ENCODE results near the gene RAPGEF3. TPM values are rescaled to one million over a fixed set of nuclear protein-coding genes. Genes with fewer than 3 reads are reported as not detected.

RAPGEF3 gene
- total RNA-seq, 1 donor from 2014 or later = 4.9 TPM

GRCh38 chr12:47707355-47707754 lies 51.3 kb downstream of the RAPGEF3 start:
- Mint-ChIP-seq H3K9me3 (no peaks in the 10 kb centered on the region), H3K36me3 (no peaks in the 10 kb centered on the region), H3K4me3 (peak overlapping the region; percentile 29), H3K4me1 (ENCODE audit: unreplicated experiment) (peaks cover 22% of the 10 kb centered on the region), H3K27me3 (no peaks in the 10 kb centered on the region), H3K27ac (no peak overlapping the region)
- DNase-seq (ENCODE audit: extremely low spot score, unreplicated experiment) = no peak
- TF ChIP-seq, protein P1, sequence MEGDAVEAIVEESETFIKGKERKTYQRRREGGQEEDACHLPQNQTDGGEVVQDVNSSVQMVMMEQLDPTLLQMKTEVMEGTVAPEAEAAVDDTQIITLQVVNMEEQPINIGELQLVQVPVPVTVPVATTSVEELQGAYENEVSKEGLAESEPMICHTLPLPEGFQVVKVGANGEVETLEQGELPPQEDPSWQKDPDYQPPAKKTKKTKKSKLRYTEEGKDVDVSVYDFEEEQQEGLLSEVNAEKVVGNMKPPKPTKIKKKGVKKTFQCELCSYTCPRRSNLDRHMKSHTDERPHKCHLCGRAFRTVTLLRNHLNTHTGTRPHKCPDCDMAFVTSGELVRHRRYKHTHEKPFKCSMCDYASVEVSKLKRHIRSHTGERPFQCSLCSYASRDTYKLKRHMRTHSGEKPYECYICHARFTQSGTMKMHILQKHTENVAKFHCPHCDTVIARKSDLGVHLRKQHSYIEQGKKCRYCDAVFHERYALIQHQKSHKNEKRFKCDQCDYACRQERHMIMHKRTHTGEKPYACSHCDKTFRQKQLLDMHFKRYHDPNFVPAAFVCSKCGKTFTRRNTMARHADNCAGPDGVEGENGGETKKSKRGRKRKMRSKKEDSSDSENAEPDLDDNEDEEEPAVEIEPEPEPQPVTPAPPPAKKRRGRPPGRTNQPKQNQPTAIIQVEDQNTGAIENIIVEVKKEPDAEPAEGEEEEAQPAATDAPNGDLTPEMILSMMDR (conservative IDR thresholded peaks at IDR 0.05) = no peak

DNA sequence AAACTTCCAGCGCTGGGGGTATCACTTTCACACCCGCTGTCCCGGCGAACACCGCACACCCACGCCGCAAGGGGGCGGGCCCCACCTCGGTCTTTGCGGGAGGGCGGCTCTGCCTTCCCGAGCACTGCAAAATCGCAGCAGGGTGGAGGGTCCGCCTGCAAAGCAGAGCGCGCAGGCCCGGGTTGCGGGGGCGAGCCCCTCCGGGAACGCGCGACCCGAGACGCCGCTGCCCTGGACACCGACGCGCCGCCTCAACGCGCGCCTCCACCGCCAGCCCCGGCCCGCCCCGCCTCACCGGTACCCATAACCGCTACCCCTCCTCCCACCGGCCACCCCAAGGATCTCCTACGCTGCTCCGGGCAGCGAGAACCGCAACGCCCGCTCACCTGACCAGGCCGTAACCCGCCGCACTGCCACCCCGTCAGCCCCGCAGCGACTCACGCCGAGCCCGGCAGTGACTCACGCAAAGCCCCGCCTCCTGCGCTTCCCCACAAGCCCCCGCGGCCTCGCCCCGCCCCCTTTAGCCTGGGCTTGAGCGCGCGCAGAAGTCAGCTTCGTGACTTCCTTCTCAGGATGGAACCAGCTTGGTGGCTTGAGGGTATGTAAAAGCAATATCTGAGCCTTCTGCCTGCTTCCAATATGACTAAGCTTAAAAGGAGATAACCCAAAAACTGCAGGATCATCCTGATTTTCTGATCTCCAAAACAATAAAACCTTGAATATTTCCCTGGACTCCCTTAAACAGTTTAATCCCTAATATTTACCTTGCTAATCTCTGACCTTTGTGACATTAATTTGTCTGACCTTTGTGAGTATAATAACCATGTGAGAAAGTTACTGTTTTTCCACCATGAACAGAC lies 52.9 kb downstream of the RAPGEF3 start, which contains the start of gene RPAP3:
TSS of gene RPAP3 (minus strand) at position 465 of the 860 bp plus-strand sequence. CDS start 3,190 bp downstream, outside the sequence.
- peak within 1 kb of the TSS; percentile 87 for H3K4me3 Mint-ChIP-seq
- no peaks in the 10 kb centered on the region for H3K9me3 Mint-ChIP-seq
- H3K27me3 Mint-ChIP-seq = no peaks in the 10 kb centered on the region
- peaks cover 1% of the 10 kb centered on the region for H3K36me3 Mint-ChIP-seq
- DNase-seq (ENCODE audit: extremely low spot score, unreplicated experiment) = peak; percentile 96
- H3K27ac Mint-ChIP-seq = peak within 1 kb of the TSS; percentile 89
- TF ChIP-seq, protein P1 (conservative IDR thresholded peaks at IDR 0.05) = peak; percentile 84
- peaks cover 22% of the 10 kb centered on the region for H3K4me1 Mint-ChIP-seq (ENCODE audit: unreplicated experiment)

- TF ChIP-seq, protein P1 (conservative IDR thresholded peaks at IDR 0.05) = no peak
- Mint-ChIP-seq H3K9me3 (no peaks in the 10 kb centered on the region), H3K4me3 (peak overlapping the region; percentile 87), H3K27ac (peak overlapping the region; percentile 66), H3K4me1 (ENCODE audit: unreplicated experiment) (peaks cover 22% of the 10 kb centered on the region), H3K36me3 (peaks cover 7% of the 10 kb centered on the region), H3K27me3 (no peaks in the 10 kb centered on the region)
- DNase-seq (ENCODE audit: extremely low spot score, unreplicated experiment) = no peak
Observed at GRCh38 chr12:47705229-47705565, 53.5 kb downstream of the RAPGEF3 start.

DNA sequence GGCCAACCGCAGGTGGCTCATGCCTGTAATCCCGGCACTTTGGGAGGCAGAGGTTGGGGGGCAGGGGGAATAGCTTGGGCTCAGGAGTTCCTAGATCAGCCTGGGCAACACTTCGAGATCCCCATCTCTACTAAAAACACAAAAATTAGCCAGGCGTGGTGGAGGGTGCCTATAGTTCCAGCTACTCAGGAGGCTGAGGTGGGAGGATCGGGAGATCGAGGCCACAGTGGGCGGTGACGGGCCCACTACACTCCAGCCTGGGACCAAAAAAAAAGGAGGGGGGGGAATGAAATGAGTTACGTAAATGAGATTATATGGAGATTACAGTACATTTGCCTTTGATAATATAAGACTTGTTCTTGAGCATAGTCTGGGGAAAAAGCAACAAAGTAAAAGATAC lies 54.0 kb downstream of the RAPGEF3 start:
- no peak for DNase-seq (ENCODE audit: extremely low spot score, unreplicated experiment)
- Mint-ChIP-seq H3K4me1 (ENCODE audit: unreplicated experiment) (peaks cover 22% of the 10 kb centered on the region), H3K27ac (peak overlapping the region; percentile 66), H3K36me3 (peaks cover 10% of the 10 kb centered on the region), H3K4me3 (peak overlapping the region; percentile 87), H3K9me3 (no peaks in the 10 kb centered on the region), H3K27me3 (no peaks in the 10 kb centered on the region)
- TF ChIP-seq, protein P1 (conservative IDR thresholded peaks at IDR 0.05) = no peak

DNA sequence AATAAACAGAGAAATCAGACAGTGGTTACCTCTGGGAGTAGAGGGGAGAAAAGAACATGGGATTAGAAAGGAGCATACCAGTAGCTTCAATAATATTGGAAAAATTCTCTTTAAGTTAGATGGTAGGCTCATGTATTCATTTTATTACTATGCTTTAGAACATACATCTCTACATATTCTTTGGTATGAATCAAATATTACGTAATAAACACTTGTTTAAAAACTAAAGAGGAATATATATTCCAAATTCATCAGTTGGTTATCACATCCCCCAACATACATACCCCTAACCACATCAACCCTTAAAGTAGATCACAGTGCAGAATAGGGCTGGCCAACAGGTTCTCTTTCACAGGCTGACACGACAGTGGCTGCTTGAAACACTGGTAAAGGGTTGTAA lies 58.4 kb downstream of the RAPGEF3 start:
- Mint-ChIP-seq H3K36me3 (peaks cover 21% of the 10 kb centered on the region), H3K27ac (no peak overlapping the region), H3K4me1 (ENCODE audit: unreplicated experiment) (peaks cover 15% of the 10 kb centered on the region), H3K4me3 (no peak overlapping the region), H3K27me3 (no peaks in the 10 kb centered on the region), H3K9me3 (no peaks in the 10 kb centered on the region)
- TF ChIP-seq, protein P1 (conservative IDR thresholded peaks at IDR 0.05) = no peak
- DNase-seq (ENCODE audit: extremely low spot score, unreplicated experiment) = no peak

Data from type B pancreatic cell (in vitro differentiated cells).